TTC549 (cell line): ENCODE data around the gene GUCY1A2.
"Not testable (repeated sequence)": the region's sequence is repeated elsewhere in the genome, so short reads cannot be mapped to it uniquely, and the experiment has no call there.

Experiments used
- FAIRE-seq: peaks from 2 replicates; lab custom pipeline; 2012; peaks lifted over from hg19 to GRCh38; lab: Jason Lieb, UNC

Gene GUCY1A2

DNA sequence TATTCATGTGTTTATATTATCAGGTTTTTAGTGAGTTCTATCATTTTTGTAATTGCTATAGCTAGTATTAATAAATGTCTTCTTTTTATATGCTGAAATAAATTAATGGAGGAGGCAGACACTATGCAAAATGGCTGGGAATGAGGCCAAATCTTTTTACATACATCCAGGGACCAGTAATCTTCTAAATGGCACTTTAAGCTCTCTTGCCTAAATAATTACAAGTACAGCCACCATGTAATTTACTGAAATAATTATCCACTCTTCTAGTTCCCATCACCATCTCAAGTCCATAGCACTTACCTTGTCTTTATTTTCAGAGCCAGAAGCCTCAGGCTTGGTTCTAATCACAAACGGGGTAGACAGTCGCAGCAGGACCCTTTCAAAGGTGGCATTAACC, 79.1 kb downstream of the GUCY1A2 start:
- no peak for FAIRE-seq

DNA sequence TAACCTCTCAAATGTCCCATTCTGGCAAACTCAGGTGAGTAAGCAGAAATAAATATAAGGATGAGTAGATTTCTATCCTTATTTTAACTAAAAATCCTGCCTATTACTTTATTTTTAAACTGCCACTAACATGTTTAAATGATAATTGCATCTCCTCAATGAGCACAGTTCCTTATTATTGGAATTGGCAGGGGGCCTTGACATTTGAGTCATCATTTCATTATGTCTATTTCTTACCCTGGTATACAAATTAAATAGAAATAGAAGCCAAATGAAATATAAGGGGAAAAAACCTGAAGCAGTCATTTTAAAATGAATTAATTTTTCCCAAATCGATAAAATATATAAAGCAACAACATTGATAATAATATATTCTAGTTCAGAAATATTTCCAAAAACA, 81.2 kb downstream of the GUCY1A2 start:
- FAIRE-seq = no peak

DNA sequence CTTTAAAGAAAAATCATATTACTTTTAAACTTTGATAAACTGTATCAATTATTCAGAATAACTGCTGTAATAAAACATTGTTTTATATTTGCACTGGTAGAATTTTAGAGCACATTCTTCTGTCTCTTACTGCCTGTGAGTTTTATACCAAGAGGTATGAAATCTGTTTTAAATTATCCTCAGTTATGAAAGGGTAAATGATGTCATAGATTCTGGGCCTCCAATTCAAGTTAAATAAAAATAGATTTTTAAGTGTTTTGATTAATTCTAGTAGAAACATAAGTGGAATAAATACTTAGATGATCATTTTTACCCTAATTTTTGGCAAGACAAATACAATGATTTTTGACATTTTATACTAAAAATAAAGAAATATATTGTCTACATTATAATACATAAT, 93.0 kb downstream of the GUCY1A2 start:
- FAIRE-seq = no peak

DNA sequence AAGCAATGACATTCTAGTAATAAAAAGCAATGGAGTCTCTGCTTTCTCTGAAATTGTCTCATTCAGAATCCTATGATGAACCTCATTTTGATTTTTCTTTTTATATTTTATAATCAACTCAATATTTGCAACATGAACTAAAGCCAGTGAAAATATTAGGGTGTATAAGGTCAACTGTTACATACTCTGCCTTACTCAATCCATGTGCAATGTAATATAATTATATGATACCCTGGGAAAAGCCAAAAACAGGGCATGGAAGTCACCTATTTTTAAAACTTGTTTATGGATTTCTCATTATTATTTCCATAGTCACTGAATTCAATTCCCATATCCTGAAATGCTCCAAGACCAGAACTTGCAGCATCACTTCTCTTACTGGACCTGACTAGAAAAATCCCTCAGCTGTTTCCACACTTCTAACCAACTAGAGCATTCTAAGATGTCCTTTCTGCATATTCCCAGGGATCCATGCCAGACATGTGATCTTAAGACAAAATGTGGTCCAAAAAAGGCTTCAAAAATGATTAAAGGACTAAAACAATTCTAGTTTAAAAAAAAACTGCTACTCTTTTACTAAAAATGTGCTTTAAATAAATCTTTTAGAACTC, 97.3 kb downstream of the GUCY1A2 start:
- FAIRE-seq = no peak

DNA sequence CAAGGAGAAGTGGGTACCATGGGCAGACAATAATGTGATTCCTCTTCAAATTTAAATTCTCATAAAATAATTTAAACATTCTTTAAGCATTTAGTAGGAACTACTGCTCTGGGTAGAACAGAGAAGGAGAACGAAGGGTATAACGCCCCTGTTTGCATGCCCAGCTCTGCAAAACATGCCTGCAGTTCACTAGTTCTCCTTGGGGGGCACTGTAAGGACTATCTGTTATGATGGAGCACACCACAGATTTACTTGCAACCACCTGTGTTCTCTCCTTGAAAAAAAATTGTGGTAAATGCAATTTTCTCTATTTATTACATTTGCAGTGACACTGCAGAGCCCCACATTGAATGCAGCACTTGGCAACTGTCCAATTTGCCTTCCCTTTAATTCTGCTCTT, 100.3 kb downstream of the GUCY1A2 start:
- FAIRE-seq = no peak

DNA sequence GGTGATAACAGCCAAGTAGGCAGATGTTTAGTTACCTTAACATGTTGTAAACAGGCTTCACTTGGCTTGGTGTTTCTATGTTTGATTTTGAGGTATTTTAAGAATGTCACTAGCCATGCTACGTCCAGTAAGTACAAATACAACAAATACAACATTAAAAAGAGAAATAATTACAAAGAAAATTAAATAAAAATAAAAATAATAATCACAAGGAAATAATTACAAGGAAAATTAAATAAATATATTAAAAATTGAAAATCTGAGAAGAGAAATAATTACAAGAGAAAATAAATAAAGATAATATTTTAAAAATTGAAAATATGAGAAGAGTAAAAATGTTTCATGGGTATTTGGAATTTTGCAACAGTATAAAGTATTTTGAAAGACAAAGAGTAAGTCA, 103.9 kb downstream of the GUCY1A2 start:
- peak; percentile 54 for FAIRE-seq

DNA sequence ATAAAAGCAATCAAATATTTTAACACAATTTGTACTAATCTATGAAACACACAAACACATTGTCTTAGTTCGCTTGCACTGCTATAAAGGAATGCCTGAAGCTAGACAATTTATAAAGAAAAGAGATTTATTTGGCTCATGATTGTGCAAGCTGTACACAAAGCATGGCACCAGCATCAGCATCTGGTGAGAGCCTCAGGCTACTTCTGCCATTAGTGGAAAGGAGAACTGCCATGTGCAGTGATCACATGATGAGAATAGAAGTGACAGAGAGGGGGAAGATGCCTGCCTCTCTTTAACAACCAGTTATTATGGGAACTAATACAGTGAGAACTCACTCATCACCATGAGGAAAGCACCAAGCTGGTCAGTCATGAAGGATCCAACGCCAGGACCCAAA, 105.1 kb downstream of the GUCY1A2 start:
- FAIRE-seq = no peak

DNA sequence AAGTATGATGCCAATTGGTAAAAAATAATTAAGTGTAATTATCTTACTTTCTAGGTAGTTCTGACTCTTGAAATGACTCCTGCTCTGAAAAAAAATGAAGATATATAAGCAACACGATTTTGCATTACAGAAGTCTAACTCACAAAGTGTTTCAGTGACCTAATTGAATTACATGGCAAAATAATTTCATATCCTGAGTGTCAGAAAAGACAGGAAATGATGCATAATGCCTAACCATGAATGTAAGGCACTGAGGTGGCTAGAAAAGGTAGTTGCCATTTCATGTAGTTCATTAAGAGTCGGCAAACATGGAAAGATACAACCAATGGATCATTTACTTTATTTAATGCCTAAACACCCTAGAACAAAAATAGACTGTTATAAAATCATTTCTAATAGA, 113.5 kb downstream of the GUCY1A2 start:
- no peak for FAIRE-seq

DNA sequence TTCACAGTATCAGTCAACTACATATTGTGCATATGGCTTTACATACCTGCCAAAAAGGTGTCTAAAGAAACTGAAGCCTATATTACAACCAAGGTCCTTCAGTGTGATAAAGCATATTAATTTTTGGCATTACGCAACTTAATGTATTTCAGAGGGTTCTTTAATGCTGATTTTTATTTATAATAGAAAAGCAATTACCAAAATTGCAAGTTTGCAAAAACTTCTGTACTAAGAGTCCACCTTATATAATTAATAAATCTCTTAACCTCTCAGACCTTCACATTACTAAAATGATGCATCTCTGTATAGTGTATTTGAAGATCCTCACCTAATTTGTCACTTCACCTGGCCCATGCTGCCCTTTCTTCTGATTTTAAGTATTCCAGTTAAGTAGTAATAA, 128.6 kb downstream of the GUCY1A2 start:
- no peak for FAIRE-seq

DNA sequence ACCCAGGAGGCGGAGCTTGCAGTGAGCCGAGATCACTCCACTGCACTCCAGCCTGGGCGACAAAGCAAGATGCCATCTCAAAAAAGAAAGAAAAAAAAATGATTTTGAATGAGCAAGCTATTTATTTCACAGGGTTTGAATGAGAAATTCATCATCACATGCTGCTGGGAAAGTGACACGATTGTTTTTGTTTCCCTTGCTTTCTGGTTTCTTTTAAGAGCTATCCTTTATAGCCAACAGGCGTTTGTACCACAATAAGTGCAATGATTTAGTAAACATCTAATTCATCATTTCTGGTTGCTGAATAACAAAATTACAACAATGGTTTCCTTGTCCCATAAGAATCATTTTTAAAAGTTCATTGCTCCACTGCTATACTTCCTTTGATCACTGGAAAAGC, 129.9 kb downstream of the GUCY1A2 start:
- FAIRE-seq = no peak

DNA sequence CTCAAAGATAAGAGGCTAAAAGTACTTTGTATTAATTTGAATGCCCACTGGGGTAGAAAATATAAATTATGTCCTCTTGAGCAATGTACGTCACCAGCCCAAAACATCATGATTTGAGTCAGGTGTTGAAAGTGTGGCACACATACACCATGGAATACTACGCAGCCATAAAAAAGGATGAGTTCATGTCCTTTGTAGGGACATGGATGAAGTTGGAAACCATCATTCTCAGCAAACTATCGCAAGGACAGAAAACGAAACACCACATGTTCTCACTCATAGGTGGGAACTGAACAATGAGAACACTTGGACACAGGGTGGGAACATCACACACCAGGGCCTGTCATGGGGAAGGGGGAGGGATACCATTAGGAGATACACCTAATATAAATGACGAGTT, 134.6 kb downstream of the GUCY1A2 start:
- FAIRE-seq = not testable (repeated sequence)

DNA sequence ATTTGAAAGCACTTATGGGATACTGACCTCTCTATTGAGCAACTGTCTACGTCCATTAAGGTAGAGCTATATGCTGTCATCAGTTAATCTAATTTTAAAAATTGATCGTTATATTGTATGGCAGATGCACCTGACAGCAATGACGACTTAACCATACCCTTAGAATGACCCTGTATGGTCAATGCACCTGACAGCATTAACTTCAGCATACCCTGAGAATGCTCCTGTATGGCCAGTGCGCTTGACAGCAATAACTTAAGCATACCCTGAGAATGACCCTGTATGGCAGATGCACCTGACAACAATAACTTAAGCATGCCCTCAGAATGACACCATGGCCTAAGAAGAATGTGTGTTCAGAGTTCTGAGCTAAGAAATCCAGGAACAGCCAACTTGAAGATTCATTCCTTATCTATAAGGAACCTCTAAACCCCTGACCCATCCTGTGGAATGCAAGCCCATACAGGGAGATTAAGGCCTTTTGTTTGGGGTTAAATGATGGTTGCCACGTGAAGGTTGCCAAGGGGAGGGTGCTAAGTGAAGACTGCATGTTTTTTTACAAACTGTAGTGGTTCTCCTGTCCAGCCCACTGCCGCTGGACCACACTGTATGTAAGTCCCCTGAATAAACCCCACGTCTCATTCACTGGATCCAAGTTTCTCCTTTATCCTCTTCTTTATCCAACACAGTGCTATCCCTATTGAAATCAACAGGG, 138.3 kb downstream of the GUCY1A2 start:
- no peak for FAIRE-seq

DNA sequence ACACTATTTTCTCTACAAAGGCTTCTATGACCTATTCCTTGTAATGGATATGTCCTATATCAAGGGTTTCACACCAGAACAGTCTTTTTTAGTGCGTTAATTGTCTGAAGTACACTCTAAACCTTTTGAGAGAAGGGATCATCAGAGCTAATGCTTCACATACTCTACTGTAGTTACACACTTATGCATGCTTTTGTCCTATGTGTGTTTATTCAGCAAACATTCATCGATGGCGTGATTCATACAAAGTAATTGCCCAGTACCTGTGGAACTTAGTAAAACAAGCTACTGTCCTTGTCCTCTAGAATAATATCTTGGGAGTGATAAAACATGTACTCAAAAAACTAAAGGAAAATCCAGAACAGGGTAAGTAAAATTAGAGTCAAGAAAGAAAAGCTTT, 139.2 kb downstream of the GUCY1A2 start:
- FAIRE-seq = no peak

DNA sequence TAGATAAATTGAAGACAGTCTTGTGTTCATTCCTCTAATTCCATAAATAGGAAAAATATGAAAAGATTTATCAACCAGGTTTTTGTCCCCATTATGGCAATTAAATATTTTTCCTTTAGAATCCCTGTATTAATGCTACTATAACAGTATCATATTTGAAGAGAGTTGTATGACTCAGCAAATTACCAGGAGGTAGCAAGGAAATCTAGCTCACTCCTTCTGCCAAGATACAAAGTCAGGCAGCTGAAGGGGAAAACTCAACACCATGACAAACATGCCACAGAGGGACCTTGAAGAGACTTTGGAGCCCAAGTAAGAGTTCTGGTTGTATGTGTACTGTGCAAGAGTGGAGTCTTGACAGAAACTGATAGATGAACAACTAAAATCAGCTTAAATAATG, 143.3 kb downstream of the GUCY1A2 start:
- FAIRE-seq = no peak

DNA sequence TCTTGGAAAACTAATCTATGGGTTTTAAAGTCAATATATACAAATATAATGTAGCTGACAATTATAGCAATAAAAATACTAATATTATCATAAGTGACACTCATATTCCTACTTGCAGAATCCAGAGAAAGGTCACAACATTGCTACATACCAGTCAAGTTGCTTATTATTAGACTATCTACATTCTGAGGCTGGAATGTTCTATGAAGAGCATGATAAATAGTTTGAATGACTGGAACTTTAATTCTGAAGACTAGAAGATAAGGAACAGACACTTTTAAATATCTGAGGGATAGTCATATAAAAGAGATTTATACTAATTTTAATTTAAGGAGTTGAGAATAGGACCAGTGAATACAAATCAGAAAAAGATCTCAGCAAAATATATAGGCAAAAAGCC, 146.0 kb downstream of the GUCY1A2 start:
- no peak for FAIRE-seq

DNA sequence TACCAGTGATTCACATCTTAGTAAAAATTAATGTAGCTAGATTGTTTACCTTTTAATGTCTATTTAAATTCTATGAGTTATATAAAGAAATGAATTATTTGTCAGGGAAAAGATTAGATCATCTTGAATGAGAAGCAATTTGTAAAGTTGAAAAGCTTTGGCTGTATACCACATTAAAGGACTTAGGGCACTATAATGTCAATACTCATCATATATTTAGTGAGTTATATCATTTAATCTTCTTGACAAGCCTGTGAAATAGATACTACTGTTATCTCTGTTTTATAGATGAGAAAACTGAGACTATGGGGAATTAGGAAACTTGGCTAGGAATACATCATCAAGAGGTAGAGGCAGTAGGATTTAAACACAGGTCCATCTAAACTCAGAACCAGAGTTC, 160.1 kb downstream of the GUCY1A2 start:
- FAIRE-seq = no peak

DNA sequence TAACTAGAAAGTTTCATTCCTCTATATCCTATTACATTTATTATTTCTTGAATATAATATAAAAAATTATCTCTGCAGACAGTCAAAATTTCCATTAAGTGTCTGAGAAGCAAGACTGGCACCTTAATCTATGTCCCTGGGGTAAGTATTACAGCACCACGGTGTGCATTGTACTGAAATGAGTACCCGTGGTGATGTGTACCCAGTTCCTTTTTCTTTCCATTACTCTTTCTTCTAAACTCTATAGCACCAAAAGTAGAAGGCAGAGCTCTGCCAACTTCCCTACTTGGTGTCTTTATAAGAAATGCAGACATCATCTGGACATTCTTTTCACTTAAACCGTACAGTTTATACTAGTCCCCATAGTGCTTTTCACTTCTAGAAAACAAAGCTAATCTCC, 161.7 kb downstream of the GUCY1A2 start:
- no peak for FAIRE-seq

DNA sequence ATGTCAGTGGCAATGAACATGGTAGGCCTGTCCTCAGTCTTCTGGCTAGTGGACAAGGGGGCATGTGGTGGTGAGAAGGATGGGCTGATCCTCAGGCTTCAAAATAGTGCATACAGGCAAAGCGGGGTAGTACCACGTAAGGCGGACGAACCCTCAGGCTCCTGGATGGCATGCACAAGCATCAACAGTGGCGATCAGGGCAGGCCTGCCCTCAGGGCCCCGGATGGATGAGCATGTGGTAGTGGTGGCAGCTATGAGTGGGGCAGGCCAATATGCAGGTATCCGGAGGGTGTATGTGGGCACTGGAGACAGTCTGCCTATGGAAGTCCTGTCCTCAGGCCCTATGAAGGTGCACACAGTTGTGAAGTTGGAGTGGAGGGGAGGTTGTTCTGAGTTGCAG, 163.8 kb downstream of the GUCY1A2 start:
- no peak for FAIRE-seq

DNA sequence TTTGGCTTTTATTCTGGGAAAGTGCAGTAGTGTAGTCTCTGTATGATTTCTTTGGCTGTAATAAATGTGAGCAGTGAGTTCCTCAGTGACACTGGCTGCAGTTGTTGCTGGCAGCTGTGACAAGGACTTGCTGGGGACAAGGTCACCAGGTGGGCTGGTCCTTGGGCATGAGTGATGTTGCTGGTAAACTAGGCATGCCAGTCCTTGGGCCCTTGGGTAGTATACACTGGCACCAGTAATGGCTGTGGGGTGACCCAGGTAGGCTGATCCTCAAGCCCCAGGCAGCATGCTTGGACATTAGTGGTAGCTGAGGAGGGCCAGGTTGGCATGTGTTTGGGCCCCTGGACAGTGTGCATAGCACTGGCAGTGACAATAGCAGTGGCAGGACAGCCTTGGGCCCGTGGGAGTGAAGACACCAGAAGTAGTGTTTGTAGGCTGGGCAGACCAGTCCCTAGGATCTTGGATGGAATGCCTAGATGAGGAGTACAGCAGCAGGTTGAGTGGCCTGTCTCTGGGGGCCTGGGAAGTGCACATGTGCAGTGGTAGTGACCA, 164.3 kb downstream of the GUCY1A2 start:
- FAIRE-seq = no peak

DNA sequence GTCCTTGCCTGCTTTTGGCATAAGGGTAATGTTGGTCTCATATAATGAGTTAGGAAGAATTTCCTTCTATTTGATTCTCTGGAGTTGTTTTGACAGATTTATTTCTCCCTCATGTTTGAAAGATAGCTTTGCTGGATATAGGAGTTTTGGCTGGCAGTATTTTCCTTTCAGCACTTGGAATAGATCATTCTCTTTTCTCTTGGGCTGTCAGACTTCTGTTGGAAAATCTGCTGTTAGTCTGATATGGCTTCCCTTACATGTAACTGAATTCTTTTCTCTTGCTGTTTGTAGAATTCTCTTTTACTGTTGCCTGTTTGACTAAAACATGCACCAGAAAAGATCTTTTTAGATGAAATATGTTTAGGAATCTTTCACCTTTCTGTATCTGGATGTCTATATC, 165.5 kb downstream of the GUCY1A2 start:
- FAIRE-seq = no peak

DNA sequence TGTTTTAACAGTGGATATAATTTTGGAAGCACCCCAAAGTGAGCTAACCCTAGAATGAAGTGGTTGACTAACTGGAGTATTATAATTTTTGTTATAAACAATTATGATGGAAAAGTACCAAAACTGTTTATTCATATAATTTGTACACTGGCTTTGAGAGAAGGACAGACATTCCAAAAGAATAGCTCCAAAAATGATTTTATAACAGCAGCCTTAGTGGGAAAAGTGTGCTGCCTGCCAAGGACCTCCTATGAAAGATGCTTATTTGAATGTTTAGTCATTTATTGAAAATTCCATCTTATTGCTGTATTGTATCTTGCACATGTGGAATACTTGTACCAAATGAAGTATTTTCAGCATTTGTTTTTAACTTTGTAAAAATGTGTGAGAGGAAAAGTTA, 169.8 kb downstream of the GUCY1A2 start:
- FAIRE-seq = no peak

DNA sequence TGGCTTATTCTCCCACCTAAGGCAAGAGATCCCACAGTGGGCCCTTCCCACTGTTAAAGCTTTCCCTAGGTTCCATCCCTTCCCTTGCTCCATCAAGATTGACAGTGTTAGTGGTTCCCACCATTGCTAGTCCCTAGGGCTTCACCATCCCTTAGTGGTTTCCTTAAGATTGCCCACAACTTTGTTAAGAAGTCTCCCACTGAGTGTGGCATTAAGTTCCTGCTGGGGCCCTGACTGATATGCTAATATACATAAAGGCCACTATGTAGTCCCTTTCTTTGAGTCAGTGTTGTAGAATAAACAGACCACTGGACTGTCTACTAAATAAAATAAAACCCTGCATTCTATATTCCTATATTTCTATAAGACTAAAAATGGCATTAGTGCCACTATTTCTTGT, 176.1 kb downstream of the GUCY1A2 start:
- no peak for FAIRE-seq

DNA sequence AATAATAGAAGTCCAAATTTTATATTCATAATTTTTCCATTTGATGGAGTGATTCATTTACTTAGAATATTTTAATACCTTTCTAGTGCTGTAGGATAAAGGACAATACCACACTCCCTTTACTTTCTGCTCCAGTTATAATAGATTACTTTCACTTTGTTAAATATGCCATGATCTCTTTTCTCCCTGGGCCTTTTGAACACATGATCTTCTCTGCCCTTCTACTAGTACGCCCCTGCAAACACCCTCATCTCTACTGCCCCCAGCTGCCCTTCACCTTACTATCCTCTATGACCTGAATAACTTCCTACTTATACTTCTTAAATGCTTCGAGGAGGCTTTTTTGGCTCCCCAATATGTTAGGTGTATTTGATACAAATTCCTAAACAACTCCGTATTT, 177.3 kb downstream of the GUCY1A2 start:
- FAIRE-seq = no peak

DNA sequence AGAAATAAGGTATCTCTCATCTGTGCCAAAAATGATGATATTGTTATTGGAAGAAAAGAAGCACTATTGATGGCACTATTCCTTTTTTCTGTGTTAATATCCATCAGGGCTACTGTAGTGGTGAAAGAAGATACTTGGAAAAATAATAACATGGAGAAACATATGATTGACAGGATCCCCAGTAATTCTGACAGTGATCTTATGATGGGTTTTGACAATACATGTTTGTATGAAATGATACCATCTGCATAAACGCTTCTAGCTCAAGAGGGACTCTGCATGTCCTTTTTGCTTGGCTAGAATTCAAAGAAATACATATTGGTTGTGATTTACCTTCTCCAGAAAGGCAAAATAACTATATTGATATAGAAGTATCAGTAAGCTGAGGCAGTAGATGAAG, 178.1 kb downstream of the GUCY1A2 start:
- FAIRE-seq = no peak
